HEK293T (cell line): ENCODE data around the gene NUSAP1.

Experiments used
- BHLHE40 ChIP-seq: fragments of 450-650 bp; IDR thresholded peaks from 2 replicates; pipeline ENCODE4 v1.6.1; 2016; ENCODE audit warnings: mild to moderate bottlenecking, moderate library complexity, borderline replicate concordance
- FOXA1 ChIP-seq: fragments of 450-650 bp; IDR thresholded peaks from 2 replicates; pipeline ENCODE4 v1.6.1; 2016; ENCODE audit warnings: mild to moderate bottlenecking
- L3MBTL2 ChIP-seq: fragments of 450-650 bp; conservative IDR thresholded peaks from 2 replicates; pipeline ENCODE4 v1.6.1; 2016; ENCODE audit warnings: mild to moderate bottlenecking
- SP1 ChIP-seq: fragments of 450-650 bp; IDR thresholded peaks from 2 replicates; pipeline ENCODE4 v1.6.1; 2017
- SUZ12 ChIP-seq: fragments of 450-650 bp; IDR thresholded peaks from 2 replicates; pipeline ENCODE4 v1.6.1; 2016; ENCODE audit warnings: mild to moderate bottlenecking
- ZNF384 ChIP-seq: fragments of 450-650 bp; IDR thresholded peaks from 2 replicates; pipeline ENCODE4 v1.6.1; 2016

GRCh38 chr15:41416128-41416741 is 83.6 kb downstream of the NUSAP1 start:
- no peak for TF ChIP-seq SUZ12
- TF ChIP-seq L3MBTL2, result no peak
- no peak for TF ChIP-seq ZNF384
- no peak for TF ChIP-seq SP1
- no peak for TF ChIP-seq BHLHE40
- TF ChIP-seq FOXA1, result no peak
